ENCODE results near the gene TMEM8B.

The TMEM8B gene

GRCh38 chr9:35829084-35829763 is at the start of gene TMEM8B:
TMEM8B (plus strand) TSS chr9:35829228; CDS start chr9:35829448, 220 bp downstream.
- no peak for FAIRE-seq

GRCh38 chr9:35781066-35781465 is 48.0 kb upstream of the TMEM8B start:
- FAIRE-seq, result no peak

- FAIRE-seq, result no peak
Observed at GRCh38 chr9:35783418-35783817, 45.6 kb upstream of the TMEM8B start.

- FAIRE-seq, result no peak
Observed at GRCh38 chr9:35789541-35789940, 39.5 kb upstream of the TMEM8B start.

- no peak for FAIRE-seq
Observed at GRCh38 chr9:35790025-35790384, 39.0 kb upstream of the TMEM8B start.

GRCh38 chr9:35790385-35791296 is 38.4 kb upstream of the TMEM8B start:
- FAIRE-seq, result peak; percentile 70

GRCh38 chr9:35791297-35791921 is 37.6 kb upstream of the TMEM8B start, which contains the start of gene NPR2:
NPR2 (plus strand) TSS chr9:35791591; CDS start chr9:35792409, 818 bp downstream.
- no peak for FAIRE-seq

GRCh38 chr9:35792024-35792813 is 36.8 kb upstream of the TMEM8B start:
- FAIRE-seq, result no peak

GRCh38 chr9:35792826-35793225 is 36.2 kb upstream of the TMEM8B start:
- no peak for FAIRE-seq

- FAIRE-seq, result no peak
Observed at GRCh38 chr9:35793461-35793860, 35.6 kb upstream of the TMEM8B start.

- FAIRE-seq, result no peak
Observed at GRCh38 chr9:35795695-35796094, 33.3 kb upstream of the TMEM8B start.

- no peak for FAIRE-seq
Observed at GRCh38 chr9:35797311-35798109, 31.5 kb upstream of the TMEM8B start.

- FAIRE-seq, result no peak
Observed at GRCh38 chr9:35798658-35799374, 30.2 kb upstream of the TMEM8B start.

- FAIRE-seq, result no peak
Observed at GRCh38 chr9:35800530-35800929, 28.5 kb upstream of the TMEM8B start.

GRCh38 chr9:35801328-35802128 is 27.5 kb upstream of the TMEM8B start:
- FAIRE-seq, result no peak

GRCh38 chr9:35806101-35806500 is 22.9 kb upstream of the TMEM8B start:
- FAIRE-seq, result no peak

GRCh38 chr9:35808433-35808832 is 20.6 kb upstream of the TMEM8B start:
- FAIRE-seq, result no peak

GRCh38 chr9:35810122-35810521 is 18.9 kb upstream of the TMEM8B start:
- FAIRE-seq, result no peak

- FAIRE-seq, result no peak
Observed at GRCh38 chr9:35811381-35812024, 17.5 kb upstream of the TMEM8B start.

Data from endometrium (tissue), 2 donors.